ENCODE measurements around the gene SYNDIG1L.
"Not testable (repeated sequence)": the region's sequence is repeated elsewhere in the genome, so short reads cannot be mapped to it uniquely, and the experiment has no call there.

SYNDIG1L gene

DNA sequence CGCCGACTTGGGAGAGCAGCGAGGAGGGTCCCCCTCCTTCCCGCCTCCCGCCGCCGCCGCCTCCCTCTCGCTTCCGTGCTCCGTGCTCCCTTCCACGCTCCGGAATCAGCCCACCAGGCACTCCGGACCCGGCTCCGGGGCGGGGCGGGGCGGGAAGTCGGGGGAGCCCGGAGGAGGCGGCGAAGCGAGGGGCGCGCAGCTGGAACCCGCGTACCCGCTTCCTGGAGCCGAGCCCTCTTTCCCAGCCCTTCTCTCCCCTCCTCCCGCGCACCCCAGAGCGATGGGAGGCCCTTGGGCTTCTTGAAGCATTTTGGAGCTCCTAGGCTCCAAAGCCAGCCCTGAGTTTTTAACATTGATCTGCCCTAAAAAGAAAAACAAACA, at the start of gene SYNDIG1L:
Gene SYNDIG1L (minus strand): TSS at position 9 of the 381 bp plus-strand sequence. CDS start 16,466 bp downstream, outside the sequence.
- no peak for DNase-seq

DNA sequence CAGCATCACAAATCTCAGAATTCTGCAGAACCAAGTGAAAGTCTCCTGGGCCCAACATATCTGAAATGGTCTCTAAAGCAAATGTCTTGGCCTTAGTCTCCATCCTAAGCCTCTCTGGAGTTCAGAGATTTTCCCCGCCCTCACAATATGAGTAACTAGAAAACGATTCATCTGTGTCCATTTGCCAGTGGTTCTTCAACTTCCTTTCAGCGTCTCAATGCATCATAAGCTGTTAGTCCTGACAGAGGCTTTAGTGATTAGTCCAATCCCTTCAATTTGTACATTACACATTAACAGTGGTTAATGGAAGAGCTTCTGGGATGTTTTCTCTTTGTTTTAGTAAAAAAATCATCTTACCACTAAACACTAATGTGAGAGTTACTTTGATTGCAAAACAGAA, 49.7 kb upstream of the SYNDIG1L start:
- DNase-seq = no peak

DNA sequence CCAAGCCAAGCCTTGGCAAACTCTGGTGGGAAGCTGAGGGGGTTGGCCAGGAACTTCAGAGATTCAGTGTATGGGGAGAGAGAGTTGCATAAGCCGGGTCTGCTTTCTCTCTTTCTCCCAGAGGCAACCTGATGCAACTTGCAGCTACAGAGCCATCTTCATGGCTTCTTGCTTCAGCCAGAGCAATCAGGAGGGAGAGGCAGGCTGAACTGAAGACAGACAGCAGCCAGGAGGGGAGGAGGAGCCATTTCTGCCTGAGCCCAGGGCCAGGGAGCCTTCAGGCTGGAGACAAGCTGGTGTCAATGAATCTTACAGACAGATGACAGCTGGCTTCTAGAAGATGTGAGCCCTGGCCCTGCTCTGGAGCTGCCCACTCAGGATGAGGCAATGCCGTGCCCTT, 48.4 kb upstream of the SYNDIG1L start:
- DNase-seq = no peak

DNA sequence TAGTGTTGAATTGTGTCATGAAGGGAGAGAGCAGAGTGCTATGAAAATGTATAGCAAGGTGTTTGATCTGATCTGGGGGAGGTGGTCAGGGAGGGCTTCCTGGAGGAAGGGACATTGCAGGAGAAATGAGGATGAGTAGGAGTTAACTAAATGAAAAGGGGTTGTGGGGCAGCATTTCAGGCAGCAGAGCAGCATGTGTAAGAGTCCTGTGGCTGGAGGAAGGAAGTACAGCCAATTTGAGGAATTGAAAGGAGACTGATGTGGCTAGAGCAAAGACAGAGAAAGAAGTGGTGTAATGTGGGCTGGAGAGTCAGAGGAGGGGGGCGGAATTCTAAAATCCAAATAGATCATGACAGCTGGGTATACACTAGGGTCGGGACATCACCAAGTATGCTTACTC, 46.6 kb upstream of the SYNDIG1L start:
- no peak for DNase-seq

DNA sequence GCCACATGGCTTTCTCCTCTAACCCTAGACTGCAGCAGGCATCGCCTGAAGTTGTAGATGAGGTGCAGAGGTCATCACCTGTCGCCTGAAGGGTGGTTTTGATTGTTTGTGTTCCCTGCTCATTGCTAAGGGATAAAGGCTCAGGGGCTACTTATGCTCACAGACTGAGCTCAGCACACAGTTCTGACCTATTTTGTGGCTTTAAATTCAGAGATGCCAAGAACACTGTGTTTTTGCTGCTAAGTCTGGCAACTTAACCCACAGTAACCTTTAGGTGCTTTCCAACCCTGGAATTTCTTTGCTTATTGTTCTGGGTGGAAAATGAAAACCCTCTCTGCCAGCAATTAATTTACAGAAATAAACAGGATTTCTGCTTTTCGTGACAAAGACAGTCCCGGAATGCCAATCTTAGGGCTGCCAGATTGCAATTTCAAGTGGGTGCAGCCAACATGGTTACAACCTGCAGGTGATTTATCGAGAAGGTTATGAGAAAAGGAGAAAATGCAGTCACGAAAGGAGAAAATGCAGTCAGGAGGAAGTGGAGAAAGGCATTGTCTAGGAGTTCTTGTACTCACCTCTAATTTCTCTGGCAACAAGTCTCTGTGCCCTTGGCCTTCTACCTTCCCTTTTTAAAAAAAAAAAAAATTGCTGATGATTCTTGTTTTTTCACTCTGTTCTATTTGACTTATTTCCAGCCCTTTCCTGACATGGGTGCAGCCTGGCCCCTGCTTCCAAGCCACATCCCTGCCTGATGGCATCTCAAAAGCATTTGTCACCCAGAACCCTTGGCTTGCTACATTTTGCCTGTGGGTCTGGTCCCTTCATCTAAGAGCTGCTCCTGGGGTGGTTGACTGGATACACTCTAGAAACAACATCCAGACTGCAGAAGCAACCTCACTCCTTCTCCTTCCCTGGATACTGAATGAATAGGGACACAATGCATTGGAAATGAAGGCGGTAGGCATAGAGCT, 43.8 kb upstream of the SYNDIG1L start:
- DNase-seq = no peak

DNA sequence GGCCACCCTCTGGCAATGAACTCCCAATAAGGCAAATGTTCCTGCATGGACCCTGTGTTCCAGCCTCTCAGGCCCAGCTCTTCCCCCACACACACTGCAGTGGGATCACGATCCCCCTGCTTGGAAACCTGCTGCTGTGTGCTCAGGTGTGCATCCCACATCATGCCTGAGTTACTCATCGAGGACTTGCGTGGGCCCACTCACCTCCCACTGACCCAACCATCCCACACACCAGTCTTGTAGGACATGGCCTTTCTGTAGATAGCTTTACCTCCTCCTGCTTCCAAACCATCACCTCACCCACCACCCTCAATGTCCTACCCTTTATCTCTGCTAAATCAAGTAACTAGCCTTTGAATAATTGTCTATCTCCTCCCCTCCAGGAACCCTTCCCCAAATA, 42.5 kb upstream of the SYNDIG1L start:
- DNase-seq = no peak

DNA sequence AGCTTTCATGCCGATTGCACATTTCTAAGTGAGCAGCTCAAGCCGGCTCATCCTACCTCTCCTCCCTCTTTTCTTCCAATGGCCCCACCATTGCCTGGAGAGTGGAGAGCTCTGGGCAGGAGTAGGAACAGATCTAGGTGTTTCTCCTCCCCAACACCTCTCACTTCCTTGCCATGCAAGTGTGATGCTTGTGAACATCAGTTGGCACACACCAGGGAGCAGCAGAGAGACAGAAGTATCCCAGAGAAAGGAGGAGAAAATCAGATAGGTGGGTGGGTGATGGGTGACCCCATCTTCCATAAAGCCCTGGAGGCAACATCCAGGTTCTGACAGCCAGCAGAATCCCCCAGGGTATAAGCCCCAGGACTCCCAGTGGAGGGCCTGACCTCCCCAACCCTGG, 39.3 kb upstream of the SYNDIG1L start:
- no peak for DNase-seq

DNA sequence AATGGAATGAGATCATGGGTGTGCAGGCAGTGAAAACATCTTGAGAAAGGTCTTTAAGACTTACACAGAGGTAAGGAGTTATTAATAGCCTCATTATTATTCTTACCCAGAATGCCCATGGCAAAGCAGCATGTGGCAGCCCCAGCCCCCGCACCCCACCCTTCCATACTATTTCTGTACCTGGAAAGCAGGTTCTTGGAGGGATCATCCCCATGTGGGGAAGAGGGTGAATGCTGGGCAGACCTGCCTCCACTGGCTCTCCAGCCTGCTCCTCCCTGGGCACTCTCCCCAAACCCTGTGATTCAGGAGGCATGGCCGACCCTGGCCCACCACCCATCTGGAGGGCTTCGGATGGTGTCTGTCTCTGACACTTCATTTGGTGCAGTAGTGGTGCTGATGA, 38.8 kb upstream of the SYNDIG1L start:
- DNase-seq = no peak

DNA sequence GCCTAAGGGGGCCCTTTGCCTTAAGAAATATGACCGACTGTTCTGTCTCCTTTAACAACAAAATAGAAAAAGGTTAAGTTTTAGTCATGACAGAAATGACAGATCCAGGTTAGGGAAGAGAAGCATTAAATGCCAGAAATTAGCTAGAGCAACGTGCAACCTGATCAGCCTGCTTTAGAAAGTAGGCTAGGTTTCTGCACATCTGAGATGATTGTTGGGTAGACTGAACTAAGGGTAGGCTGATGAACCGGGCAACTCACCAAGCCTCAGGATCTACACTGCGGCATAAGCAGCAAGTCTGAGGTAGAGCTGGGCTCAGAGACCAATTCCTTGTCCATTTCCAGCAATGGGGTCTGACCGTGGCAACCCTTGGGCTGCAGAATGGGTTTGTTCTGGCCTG, 37.7 kb upstream of the SYNDIG1L start:
- DNase-seq = no peak

DNA sequence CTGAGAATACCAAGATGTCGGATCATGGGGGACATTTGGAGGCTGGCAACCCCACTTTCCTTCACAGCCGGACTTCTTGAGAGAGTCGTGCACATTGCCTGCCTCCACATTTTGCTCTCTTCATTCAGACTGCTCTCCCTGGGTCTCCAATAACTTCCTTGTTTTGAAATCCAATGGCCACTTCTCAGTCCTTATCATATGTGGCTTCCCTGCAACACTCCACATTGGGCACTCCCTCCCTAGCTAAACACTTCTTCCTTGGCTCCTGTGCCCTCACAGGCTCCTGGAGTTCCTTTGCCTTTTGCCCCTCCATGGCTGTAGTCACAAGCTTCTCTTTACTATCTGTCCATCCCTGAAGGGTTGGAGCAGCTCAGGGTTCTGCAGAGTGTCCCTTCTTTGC, 37.0 kb upstream of the SYNDIG1L start:
- no peak for DNase-seq

DNA sequence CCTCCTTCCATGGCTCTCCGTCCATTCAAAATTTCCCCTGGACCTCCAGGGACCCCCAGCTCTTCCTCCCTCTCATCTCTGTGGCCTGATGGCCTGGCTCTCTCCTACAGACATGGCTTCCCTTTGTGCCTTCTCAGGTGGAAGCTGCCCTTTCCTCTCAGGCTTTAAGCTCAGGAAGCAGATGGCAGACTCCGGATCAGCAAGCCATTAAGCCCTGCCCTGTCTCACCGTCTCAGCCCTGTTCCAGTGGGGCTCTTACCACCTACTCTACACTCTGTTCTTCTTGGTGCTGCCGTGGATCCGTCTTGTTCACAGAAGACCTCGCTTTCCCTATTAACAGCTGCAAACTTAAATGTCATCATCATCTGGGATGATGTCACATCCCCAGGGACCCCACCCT, 34.0 kb upstream of the SYNDIG1L start:
- DNase-seq = peak; percentile 35

DNA sequence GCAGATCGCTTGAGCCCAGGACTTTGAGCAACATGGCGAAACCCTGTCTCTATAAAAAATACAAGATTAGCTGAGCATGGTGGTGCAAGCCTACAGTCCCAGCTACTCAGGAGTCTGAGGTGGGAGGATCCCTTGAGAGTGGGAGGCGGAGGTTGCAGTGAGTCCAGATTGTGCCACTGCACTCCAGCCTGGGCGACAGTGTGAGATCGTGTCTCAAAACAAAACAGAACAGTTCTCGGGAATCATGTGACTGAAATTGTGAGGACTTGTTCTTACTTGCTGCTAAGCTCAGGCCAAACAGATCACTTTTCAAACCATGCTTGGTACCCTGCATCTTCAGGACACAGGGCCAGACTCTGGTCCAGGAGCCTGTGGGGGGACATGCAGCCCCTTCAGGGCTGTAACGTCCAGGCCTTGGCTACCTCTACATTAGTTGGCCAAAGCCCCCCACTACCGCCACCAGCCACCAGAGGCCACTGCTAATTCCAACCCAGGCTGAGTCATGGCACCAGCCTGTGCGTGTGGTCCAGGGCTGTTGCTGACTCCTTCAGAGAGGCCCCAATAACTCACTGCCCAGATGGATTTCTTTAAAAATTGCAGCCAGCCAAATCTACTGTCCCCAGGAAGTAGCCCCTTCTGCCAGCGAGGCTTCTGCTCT, 33.4 kb upstream of the SYNDIG1L start:
- DNase-seq = peak; percentile 43

DNA sequence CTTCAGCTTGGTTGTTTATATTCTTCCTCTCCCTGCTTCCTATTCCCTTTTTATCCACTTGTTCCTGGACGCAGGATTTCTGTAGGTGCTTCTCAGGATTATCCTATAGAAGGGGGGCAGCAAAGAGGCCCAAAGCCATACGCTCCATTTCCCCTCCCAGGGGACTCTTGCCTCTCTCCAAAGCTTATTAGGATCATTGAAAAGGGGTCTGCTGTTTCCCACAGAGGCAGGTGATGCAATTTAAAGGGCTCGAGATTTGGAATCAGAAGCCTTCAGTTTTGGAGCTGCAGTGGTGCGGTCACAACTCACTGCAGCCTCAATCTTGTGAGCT, 31.5 kb upstream of the SYNDIG1L start:
- DNase-seq = no peak

DNA sequence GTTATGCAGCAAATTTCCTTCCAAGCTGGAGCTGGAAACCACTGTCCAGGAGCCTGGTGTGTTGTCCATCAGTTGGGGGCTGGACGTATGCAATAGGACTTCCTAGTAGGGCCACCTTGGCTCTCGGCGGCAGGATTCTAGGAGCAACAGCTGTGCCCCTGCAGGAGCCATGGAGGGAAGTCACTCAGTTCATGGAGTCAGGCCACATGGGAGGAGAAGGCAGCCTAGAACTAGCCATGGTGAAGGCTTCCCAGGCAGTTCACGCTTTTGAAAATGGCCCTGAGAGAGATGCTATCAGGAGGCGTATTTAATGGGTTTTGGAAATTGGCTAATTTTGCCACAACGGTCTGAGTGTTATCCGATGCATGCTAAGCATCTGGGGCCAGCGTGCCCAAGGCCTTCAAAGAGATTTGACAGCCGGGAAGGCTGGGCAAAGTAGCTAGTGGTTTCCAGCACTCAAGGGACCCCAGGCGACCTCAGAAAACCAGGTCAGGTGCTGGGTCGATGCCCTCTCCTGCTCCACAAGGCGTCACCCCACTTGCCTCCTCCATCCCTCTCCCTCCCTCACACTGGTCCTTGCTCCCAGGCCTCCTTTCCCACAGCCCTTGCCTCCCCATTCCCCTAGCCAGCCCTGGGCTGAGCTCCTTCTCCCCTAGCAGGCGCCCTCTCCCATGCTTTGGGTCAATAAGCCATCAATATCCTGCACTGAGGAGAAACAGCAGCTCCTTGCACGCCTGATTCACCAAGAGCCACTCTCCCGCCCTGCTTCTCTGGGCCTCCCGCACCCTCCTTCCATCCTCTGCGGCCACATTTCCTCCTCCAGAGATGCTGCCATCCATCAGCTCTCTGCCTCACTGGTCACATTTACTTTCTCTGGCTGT, 30.9 kb upstream of the SYNDIG1L start:
- DNase-seq = peak; percentile 68

DNA sequence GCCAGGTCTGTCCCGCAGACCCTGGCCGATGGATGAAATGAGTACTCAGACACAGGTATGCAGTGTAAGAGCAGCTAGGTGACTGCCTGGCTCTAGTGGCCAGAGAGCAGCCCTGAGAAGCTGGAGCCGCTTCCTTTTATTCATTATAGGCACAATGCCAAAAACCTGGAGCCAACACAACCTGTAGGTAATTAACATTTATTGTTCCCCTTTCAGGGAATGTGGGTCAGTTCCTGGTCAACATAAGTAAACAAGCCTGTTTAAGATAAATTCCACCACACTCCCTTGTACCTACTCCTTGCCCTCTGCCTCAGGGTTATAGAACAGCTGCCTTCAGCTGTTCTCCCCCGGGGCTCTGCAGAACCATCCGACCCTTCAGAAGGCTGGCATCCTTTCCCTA, 28.4 kb upstream of the SYNDIG1L start:
- DNase-seq = not testable (repeated sequence)

DNA sequence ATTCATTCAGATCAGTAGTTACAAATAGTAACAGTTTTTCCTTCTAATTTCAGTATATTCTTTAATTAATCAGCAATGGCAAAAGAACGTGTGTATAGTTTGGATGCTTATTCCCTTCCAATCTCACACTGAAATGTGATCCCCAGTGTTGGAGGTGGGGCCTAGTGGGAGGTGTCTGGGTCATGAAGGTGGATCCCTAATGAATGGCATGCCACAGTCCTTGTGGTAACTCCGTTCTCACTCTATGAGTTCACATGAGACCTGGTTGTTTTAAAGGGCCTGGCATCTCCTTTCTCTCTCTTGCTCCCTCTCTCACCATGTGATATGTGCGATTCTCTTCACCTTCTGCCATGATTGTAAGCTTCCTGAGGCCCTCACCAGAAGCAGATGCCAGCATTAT, 18.9 kb upstream of the SYNDIG1L start:
- DNase-seq = no peak

DNA sequence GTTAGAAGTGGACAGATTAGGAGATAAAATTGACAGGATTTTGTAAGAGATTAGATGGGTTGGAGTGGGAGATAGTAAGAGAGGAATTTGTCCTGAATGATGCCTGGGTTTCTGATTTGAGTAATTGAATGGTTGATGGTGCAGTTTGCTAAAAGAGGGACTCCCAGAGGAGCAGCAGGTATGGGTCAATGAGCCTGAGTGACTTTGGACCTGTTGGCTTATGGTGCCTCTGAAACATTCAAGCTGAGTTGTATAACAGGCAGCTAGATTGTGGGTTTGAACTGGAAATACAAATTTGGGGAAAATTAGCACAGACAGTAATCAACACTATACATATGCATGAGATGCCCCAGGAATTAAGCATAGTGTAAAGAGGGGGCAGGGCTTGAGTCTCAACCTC, 16.7 kb upstream of the SYNDIG1L start:
- DNase-seq = no peak

DNA sequence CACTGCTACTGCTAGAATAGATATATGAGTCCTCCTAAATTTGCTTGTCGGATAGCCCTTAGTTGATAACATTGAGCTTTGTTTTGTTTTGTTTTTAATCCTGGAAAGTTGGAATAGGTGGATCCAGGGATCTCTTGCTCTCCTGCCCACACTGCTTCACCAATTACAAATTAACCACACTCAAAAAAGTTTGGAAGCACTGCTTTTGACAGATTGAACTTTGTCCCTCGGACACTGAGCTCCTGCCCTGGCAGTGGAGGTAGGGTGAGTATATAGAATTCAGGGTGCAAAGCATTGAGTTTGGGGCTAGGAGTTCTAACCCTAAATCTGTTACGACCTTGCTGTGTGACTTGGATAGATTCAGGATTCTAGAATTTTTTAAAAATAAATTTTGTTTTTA, 15.1 kb upstream of the SYNDIG1L start:
- DNase-seq = no peak

DNA sequence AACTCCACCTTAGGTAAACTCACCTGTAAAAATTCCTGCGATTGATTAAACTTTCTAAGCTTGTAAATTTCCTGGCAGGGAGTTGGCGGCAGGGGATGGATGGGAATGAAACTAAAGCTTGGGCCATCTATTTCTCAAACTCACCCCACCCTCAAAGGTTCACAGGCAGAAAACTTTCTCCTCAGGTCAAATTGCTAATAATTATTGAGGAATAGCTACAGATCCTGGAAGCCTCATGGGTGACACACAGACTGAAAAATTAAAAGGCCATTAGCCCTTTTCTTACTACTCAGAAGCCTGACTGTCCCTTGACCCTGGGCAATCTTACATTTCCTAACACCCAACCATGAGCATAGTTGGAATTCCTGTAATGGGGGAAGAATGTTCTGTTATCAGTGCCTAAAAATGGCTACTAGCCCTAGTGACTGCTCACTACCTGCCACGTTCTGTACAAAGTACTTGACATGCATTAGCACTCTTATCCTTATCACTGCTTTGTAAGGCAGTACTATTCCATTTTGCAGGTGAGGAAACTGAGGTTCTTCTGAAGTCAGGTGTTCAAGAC, 12.4 kb upstream of the SYNDIG1L start:
- no peak for DNase-seq

DNA sequence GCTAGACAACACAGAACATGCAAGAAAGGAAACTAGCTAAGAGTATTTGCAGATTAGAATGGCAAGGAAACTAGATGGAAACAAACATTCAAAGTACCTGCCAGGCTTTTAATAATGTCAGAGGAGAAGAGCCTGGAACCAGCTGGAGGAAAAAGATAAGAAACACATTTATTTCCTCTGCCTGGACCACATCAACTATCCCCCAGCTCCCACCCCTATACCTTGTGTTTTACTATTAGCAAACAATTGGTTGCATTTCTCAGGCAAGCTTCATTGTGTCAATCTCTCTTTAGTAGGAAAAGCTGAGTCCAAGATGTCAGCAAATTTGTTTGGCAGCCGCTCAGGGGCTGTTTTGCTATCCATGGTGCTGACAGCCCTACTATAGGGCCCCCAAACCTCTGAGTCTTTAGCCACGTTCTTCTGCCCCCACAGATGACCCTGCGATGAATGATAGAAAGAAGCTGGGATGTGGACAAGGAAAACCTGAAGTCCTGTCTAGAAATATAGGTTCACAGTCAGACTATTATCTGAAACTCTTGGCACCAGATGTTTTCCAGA, 11.6 kb upstream of the SYNDIG1L start:
- DNase-seq = no peak

DNA sequence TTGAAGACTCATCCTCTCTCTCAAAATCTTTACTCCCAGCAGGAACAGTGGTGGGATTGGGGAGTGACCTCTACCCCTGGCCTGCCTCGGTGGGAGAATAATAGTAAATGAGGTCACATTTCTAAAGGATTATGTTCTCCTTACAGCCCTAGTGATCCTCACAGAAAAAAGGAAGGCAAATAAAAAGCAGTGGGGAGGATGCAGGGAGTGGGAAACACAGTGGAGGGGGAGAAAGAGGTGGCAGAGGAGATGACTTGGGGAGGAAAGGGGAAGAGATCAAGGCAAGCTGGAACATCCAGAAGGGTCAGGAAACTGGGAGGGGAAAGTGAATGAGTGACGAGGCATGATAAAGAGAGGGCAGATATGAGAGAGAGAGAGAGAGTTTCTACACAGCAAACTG, 8.3 kb upstream of the SYNDIG1L start:
- no peak for DNase-seq

DNA sequence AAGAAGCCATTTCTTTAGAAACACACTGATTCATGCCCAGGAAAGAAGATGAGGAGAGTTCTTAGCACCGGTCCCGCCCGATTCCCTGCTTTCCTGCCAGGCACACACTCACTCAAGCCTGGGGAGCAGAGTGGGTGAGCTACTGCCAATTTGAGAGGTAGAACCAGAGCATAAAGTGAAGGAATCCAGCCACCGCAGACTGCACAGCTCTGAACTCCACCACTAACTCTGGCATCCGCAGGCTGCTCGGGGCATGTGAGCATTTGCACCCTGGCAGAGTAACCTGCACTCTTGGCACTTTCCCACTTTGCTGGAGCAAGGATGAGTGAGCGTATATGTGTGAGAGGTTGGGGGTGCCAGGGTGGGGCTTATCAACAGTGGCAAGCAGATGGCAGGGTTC, 4.0 kb upstream of the SYNDIG1L start:
- no peak for DNase-seq

DNA sequence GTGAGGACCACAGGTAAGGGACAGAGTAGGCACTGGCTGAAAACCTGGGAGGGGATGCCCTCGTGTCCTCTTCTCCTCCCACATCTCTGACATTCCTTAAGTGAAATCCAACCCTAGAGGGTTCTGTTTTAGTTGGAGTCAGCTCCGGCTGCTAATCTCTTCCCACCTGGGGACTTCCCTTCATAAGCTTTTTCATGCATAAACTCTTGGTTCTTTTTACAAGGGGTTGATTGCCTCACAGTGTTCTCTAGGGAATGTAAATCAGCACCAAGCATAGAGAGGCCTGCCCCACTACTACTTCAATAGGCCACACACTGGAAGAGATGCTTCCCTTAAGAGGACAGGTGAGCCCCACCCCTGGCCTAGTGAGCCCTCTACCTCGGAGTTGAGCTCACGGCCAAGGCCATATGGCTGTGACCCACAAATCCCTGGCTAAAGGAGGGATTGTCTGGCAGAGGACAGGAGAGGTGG, 3.2 kb upstream of the SYNDIG1L start:
- no peak for DNase-seq
